Hematopoietic multipotent progenitor cell treated with erythropoietin and hydrocortisone succinate and interleukin-3 and kit ligand, for 6 days (in vitro differentiated cells): ENCODE results near the gene C2CD2.
"Not testable (repeated sequence)": the region's sequence is repeated elsewhere in the genome, so short reads cannot be mapped to it uniquely, and the experiment has no call there.

Source experiments
- DNase-seq: peaks from one replicate; pipeline ENCODE4 v3.0.0-alpha.2; 2015

The C2CD2 gene

GRCh38 chr21:41973861-41974751 lies 20.3 kb upstream of the C2CD2 start:
- DNase-seq = no peak

- DNase-seq = no peak
Observed at GRCh38 chr21:41973427-41973831, 19.6 kb upstream of the C2CD2 start.

DNA sequence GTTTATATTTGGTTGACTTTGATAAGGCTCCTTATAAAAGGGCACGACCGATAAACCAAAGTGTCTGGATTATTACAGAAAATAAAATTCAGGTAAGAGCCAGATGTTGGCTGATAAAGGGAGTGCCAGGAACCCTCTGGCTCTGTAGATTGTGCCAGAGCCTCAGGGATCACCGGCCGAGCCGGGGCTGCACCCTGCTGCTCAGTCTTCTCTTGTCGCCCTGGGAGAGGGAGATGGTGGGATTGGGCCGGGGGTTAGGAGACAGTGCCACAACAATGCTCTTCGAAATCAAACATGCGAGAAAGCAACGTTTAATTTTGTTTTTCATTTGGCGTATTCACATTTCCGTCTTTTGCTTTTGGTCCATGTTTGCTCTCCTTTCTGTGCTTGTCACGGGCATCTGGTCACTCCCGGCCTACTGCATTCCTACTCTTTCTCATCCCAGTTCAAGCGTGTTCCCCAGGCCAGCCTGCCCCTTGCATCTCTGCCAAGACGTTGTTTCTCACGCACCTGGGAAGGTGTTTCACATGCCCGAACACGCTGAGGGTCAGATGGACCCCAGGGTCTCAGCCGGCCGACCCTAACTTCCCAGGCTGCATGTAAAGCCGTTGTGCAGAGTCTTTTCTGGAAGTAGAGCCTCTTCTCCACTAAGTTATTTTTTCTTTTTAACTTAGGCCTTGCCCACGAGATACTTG lies 18.8 kb upstream of the C2CD2 start:
- DNase-seq = no peak

DNA sequence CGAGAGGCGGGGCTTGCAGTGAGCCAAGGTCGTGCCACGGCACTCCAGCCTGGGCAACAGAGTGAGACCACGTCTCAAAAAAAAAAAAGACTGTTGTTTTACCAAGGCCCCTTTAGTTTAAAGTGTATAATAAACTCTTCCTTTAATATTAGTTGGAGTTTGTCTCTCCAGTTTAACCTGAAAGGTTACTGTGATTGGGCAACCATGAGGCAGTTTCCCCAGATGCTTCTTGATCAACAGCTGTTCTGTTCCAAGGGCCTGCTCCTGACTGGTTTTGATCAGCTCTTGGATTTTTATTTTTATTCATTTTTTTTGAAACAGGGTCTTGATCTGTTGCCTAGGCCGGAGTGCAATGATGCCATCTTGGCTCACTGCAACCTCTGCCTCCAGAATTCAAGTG lies 18.1 kb upstream of the C2CD2 start:
- DNase-seq = no peak

DNA sequence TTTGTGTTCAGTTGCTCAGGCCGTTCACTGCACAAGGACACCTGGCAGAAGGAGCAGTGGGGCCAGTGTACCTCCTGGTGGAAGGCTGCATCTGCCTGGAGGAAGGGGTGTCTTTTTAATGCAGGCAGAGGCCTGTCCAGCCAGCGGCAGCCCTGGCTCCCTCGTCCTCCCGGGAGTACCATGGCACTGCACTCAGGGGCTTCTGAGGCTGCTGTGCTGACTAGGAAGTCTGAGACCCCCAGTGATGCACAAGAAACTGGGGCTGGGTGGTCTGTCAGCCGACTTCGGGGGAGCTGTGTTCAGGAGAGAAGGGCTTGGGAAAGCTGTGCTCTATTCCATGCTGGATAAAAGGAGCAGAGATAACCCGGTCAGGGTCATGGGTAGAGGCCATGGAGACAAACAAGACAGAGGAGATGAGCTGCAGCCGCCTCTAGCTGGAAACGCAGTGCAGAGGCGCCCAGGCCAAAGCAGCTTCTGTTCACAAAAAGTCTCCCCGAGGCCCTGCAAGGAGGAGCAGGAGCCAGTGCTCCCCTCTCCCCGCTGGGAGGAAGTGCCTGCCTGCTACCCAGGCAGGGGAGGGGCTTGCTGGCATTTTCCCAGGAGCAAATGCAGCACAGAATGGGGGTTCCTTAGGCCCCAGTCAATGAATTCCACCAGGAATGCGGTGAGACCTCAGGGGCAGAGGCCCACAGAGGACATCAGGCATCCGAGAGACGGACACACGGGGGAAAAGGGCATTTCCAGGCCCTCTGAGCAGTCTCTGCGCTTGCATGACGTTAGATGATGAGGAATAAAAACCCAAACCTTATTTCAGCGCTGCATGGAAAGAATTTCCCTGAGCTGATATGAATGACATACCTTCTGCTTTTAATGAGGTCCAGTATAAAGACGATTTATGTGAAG lies 17.2 kb upstream of the C2CD2 start:
- no peak for DNase-seq

- DNase-seq = no peak
Observed at GRCh38 chr21:41970106-41970391, 16.2 kb upstream of the C2CD2 start.

DNA sequence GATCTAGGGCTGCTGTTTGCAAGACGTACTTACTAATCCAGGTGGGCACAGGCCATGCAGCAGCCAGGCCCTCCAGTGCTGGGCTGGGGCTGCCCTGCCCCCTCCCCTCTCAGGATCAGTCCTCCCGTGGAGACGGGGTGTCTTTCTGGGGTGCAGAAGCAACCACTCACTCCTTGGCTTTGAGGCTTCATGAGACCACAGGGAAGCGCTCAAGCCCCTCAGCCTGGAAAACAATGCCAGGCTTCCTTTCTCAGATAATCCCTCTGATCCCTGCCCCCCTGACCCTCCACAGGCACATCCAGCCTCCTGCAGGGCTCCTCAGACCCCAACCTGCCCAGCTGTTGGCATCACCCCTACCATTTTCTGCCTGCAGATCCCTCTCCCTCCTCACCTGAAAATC lies 13.9 kb upstream of the C2CD2 start:
- no peak for DNase-seq

GRCh38 chr21:41966872-41967621 lies 13.2 kb upstream of the C2CD2 start:
- no peak for DNase-seq

DNA sequence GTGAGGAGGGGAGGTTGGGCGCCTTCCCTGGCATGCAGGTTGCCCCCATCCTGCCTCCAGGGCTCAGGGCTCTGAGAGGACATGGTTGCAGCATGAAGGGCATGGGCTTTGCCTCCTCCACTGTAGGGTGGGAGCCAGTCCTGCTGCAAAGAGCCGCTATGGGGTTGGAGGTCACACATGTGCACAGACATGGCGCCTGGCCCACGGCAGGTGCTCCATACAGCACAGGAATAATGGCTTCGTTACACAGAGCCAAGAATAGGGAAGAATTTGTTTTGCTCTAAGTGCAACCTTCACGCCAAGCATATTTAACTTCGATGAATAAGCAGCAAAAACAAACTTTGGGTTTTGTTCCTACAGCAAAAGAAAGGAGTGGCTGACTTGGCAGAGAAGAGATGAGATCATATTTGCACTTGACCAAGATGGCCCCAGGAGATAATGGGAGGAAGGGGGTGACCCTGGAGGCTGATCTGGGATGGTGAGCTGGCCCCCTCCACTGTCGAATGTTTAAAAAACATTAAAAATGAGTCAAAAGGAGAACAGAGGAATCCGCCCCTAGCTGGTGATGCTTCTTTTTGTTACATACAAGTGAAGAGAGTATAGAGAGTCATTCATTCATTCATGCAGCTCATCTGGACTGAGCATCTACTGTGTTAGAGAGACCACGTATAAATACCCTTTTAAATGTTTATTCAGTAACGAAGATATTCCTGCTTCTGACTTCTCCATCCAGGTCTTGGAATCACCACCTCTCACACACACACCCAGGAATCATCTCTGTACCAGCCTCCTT lies 12.4 kb upstream of the C2CD2 start:
- DNase-seq = no peak

DNA sequence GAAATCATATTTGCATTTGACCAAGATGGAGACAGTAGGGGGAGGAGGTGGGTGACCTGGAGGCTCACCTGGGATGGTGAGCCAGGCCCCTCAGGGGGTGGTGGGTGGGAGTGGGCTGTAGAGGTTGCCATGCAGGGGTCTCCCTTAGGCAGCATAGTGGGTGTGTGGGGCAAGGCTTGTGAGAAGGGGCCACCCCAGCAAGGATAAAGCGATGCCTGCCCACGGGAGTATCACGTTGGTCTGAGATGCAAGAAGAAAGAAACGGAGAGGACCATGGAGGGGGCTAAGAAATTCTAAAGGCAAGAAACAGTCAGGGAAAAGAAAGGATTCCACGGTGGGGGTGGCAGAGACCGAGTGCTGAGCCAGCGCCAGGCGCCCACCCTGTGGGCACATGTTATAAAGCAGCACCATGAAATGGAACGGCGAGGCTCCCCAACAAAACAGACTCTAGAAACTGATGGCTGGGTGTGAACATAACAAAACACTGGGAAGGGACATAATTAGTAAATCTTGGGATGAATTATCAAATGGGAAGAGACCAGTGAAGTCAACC lies 11.7 kb upstream of the C2CD2 start:
- DNase-seq = no peak

- DNase-seq = no peak
Observed at GRCh38 chr21:41965045-41965444, 11.2 kb upstream of the C2CD2 start.

GRCh38 chr21:41964171-41964570 lies 10.4 kb upstream of the C2CD2 start:
- DNase-seq = no peak

DNA sequence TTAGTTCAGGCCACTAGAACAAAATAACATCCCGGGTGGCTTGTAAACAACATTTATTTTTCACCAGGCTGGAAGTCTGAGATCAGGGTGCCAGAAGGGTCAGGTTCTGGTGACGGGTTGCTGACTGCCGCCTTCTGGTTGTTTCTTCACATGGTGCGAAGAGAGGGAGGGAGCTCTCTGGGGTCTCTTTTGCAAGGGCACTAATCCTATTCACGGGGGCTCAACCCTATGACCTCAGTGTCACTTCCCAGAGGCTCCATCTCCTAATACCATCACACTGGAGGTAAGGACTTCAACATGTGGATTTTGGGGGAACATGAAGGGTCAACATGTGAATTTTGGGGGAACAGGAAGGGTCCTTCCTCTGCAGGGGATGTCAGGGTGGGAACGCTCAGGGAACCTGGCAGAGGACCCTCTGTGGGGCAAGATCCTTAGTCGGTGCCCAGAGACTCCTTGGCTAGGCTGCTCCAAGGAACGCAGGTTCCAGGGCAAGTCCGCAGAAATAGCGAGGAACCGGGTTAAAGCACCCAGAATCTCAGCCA lies 8.7 kb upstream of the C2CD2 start:
- DNase-seq = no peak

DNA sequence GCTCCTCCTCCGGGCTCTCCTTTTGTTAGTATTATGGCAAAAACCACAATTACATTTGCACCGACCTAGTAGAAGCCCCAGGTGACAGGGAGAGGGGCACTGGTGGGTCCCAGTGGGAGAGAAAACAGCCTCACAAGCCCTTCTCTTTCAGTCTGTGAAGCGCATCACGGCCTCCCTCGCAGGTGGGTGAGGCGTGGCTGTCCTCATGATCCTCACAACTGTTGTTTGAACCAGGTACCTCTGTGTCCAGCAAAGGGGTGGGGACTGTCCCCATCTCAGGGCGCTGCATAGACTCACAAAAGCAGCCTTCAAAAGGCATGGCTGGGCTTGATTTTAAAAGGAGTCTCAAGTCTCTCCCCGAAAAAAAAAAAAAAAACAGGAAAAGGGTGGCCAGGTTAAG lies 7.9 kb upstream of the C2CD2 start:
- no peak for DNase-seq

DNA sequence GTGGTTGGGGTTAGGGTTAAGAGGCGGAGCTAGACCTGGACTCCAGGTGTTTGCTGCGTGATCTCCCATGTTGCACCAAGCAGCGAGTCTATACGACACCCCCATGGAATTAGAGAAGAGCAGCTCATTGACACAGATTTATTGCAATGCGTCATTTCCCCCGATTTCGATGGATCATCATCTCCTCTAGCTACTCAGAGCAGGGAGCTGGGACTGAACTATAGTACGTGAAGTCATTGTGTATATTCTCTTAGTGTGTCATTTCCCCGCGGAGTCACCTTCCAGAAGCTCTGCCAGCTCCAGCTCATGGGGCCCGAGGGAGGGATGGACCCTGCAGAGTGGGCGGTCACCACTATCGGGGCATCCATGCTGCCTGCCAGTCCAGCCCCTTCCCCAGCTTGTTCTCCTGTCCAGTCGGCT lies 7.5 kb upstream of the C2CD2 start:
- no peak for DNase-seq

DNA sequence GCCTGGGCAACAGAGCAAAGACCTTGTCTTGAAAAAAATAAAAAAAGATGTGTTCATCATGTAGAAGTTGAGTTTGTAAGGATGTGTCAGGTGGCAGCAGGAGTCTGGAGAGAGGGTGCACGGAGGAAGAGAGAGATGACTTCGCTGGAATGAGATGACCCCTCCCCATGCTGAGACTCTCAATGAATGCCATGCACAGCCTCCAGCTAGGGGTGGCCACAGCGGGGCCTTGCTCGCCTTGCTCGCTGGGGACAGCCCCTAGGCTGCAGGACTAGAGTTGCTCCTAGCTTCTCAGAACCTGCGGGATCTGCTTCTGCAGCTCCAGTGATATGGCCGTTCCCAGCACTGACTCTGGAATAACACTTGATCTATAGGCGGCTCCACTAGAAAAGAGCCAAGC lies 6.6 kb upstream of the C2CD2 start:
- DNase-seq = no peak

- DNase-seq = not testable (repeated sequence)
Observed at GRCh38 chr21:41959697-41960096, 5.9 kb upstream of the C2CD2 start.

DNA sequence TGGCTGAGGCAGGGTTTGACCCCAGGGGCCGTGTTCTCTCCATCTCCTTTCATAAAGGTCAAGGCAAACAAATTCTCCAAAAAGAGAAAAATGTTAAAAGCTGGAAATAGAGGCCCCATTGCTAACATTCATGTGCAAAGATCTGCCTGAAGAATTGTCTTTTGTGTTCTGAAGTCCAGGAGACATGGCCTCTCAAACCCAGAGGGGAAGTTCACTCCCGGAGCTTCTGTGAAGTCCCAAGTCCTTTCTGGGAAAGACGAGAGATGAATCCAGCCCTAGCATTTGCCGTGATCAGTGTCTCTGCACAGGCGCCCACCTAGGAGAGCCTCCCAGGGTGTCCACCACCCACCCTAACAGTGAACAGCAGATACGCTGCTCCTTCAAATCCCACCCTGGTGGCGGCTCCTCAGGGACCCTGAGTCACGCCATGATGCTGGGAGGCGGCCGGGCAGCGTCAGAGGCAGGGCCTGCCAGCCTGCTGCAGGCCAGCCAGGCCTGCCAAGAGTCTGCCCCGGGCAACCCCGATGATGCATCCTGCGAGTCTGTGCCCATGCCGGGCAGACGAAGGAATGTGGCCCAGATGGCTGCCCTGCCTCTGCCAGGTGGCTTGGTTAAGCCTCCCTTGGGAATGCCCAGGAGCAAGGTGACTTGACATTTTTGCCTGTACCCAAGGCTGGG lies 5.2 kb upstream of the C2CD2 start:
- DNase-seq = no peak

GRCh38 chr21:41957991-41958766 lies 4.4 kb upstream of the C2CD2 start:
- peak; percentile 28 for DNase-seq
